Metanephros (tissue), 1 donor: ENCODE data around the gene HSDL2. TPM values are rescaled to one million over a fixed set of nuclear protein-coding genes. Genes with fewer than 3 reads are reported as not detected.

Source experiments
- total RNA-seq: library from RNA; depleted of rRNA; stranded (reverse); fragments of >200 nt; gene quantifications from one replicate; pipeline ENCODE4 v1.2.3, GENCODE V29; 2014

The HSDL2 gene
- 47.9 TPM for total RNA-seq

GRCh38 chr9:112380102-112380824 is at the start of gene HSDL2:
TSS of gene HSDL2 (plus strand) at chr9:112380108. CDS start at chr9:112380164, 56 bp downstream.

GRCh38 chr9:112332977-112333638 is 46.8 kb upstream of the HSDL2 start, which contains the start of gene PTBP3:
TSS of gene PTBP3 (minus strand) at chr9:112333619. CDS start at chr9:112297865, 35,754 bp downstream.

GRCh38 chr9:112486221-112487007 is 106.5 kb downstream of the HSDL2 start, which contains the start of gene KIAA1958:
TSS of gene KIAA1958 (plus strand) at chr9:112486827. CDS start at chr9:112574081, 87,254 bp downstream.

Other genes starting within 250 kb of the HSDL2 start
- 53.4 TPM for gene SUSD1, start 204.8 kb upstream of the HSDL2 start, total RNA-seq
- gene PTBP3, start 46.5 kb upstream of the HSDL2 start, total RNA-seq = 111 TPM
- gene KIAA1958, start 106.7 kb downstream of the HSDL2 start, total RNA-seq = 22.1 TPM